PC-9 (cell line): Measurements from ENCODE around the gene DOCK4.

Source experiments
- EZH2 ChIP-seq: fragments of 200-600 bp; sonication (generic); IDR thresholded peaks from 2 replicates; pipeline ENCODE4 v1.8.0; 2017; ENCODE audit warnings: antibody characterized with exemption, low read depth
- TF ChIP-seq, protein P1 (sequence below): fragments of 200-600 bp; sonication (generic); conservative IDR thresholded peaks from 2 replicates; pipeline ENCODE4 v1.6.1; 2017; ENCODE audit warnings: mixed run types, antibody characterized with exemption, mild to moderate bottlenecking, moderate library complexity

DNA sequence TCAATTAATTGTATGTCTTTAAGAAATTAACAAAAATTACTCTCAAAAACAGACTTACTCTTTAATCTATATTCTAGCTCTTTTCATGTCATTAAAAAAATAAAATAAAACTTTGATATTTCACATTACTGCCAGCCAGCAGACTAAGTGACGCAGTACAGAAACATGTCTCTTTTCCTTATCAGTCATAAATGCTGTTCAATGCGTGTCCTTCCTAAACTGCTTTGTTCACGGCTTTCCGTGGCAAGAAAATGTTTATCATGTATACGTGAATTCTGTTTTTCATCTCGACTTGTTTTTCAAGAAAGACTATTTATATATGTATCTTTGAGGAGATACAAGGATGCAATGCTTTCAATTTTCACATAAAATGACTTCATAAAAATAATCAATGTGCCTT, 182.4 kb downstream of the DOCK4 start:
- TF ChIP-seq, protein P1, sequence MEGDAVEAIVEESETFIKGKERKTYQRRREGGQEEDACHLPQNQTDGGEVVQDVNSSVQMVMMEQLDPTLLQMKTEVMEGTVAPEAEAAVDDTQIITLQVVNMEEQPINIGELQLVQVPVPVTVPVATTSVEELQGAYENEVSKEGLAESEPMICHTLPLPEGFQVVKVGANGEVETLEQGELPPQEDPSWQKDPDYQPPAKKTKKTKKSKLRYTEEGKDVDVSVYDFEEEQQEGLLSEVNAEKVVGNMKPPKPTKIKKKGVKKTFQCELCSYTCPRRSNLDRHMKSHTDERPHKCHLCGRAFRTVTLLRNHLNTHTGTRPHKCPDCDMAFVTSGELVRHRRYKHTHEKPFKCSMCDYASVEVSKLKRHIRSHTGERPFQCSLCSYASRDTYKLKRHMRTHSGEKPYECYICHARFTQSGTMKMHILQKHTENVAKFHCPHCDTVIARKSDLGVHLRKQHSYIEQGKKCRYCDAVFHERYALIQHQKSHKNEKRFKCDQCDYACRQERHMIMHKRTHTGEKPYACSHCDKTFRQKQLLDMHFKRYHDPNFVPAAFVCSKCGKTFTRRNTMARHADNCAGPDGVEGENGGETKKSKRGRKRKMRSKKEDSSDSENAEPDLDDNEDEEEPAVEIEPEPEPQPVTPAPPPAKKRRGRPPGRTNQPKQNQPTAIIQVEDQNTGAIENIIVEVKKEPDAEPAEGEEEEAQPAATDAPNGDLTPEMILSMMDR = no peak
- no peak for TF ChIP-seq EZH2
